Glomerular visceral epithelial cell (primary cell): ENCODE measurements around the gene SLC35F3.
A peak's percentile ranks its signal among the peaks of the same experiment; 100 is the strongest.
"Not testable (repeated sequence)": the region's sequence is repeated elsewhere in the genome, so short reads cannot be mapped to it uniquely, and the experiment has no call there.

Experiments
- DNase-seq: peaks from one replicate; pipeline ENCODE4 v3.0.0-alpha.2; 2016; ENCODE audit errors: extremely low spot score

SLC35F3 gene

DNA sequence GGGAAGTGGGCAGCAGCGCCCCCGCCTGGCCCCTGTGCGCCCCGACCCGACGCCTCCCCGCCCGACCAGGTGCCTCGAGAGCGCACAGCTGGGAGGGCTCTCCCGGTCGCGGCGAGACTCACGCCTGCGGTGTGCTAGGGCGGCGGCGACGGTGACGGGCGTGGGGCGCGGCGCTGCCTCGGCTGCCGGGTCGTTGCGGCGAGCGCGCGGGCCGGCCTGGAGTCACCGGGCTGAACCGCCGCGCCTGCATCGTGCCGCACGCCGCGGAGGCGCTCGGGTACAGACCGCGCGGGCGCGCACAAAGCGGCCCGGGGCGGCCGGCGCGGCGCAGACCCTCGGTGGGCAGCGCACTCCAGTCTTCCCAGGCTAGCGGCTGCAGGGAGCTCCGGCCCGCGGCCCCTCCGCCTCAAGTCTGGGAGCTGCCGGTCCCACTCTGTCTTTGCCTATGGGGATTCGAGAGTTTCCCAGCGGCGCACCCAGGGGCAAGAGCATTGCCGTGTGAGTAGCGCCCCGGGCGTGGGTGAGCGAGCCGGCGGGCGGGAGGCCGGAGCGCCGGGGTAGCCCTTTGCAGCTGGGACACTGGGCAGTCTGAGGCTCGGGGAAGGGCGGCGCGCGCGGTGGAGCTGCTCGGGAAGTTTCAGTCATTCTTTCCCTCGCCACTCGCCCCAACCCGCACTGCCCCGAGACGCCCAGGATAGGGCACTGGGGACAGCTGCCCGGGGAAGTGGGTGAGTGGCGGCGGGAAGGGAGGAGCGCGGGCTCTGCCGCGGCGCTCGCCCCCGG, at the start of gene SLC35F3:
SLC35F3 (plus strand) TSS at position 44 of the 783 bp plus-strand sequence.
- DNase-seq: peak; percentile 83

DNA sequence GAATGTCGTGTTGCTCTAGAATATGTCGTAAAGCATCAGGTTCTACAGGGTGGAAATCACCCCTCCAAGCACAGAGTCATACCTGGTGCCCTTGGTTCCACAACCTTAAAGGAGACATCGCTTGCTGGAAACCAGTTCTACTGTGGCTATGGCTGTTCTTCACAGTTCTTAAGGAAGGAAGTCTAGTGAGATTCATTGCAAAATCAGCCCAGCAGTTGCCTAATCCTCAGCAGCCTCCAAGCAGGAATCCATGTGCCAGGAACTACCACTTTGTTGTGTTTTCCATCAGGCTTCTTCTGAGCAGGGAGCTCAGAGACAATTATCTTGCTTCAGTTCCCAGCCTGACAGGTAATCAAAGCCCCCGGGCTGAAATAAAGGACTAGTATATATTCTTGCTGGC, 45.0 kb upstream of the SLC35F3 start:
- DNase-seq: no peak

DNA sequence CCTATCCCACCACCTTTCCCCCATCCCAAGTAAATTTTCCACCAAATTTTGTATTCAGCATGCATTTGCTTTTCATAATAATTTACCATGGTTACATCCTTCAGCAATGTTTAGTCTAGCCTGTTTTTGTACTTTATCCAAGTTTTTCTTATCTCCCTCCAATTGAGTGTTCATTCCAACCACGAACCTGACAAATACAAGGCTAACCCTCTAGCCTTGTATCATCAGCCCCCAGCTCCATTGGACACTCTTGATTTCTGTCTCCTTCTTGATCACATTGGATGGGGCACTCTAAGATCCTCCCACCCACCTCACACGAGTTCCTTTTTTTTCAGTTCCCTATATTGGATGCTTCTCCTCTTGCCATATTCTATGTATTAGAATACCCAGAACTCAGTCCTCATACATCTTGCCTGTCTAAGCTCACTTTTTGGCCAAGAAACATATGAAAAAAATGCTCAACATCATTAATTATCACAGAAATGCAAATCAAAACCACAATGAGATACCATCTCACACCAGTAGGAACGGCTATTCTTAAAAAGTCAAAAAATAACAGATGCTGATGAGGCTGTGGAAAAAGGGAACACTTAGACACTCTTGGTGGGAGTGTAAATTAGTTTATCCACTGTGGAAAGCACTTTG, 40.5 kb upstream of the SLC35F3 start:
- no peak for DNase-seq

DNA sequence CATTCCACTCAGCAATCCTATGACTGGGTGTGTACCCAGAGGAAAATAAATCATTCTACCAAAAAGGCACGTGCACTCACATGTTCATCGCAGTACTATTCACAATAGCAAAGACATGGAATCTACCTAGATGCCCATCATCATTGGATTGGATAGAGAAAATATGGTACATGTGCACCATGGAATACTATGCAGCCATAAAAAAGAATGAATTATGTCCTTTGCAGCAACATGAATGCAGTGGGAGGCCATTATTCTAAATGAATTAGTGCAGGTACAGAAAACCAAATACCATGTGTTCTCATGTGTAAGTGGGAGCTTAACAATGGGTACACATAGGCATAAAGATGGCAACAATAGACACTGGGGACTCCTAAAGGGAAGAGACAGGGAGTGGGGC, 39.9 kb upstream of the SLC35F3 start:
- DNase-seq: no peak

DNA sequence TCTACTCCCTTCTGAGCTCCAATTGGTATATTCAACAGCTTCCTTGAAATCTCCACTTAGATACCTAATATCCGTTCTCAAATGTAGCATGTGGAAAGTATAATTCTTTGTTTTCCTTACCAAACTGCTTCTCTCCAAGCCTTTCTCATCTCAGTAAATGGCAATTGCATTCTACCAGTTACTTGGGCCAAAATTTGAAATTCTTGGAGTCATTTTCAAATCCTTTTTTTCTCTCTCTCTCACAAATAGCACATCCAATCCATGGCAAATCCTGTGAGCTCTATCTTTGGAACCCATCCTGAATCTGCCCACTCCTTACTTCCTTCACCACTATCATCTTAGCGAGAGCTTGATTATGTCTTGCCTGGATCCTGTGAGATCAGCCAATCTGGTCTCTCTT, 39.3 kb upstream of the SLC35F3 start:
- DNase-seq: no peak

DNA sequence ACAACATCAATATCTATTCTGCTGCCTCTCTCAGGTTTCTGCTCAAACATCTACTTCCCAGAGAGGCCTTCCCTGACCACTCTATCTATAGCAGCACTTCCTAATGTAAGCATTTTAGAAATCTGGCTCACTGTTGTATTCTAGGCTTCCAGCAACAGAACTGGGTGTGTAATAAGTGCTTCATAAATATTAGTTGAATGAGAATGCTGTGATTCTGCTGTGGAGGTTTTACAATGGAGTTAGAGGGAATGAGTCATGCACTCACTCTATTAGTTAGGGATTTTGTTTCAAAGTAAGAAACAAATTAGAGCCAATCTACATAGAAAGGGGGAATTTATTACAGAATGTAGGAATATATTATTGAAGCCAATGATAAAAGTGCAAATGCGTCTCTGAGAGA, 38.6 kb upstream of the SLC35F3 start:
- no peak for DNase-seq

DNA sequence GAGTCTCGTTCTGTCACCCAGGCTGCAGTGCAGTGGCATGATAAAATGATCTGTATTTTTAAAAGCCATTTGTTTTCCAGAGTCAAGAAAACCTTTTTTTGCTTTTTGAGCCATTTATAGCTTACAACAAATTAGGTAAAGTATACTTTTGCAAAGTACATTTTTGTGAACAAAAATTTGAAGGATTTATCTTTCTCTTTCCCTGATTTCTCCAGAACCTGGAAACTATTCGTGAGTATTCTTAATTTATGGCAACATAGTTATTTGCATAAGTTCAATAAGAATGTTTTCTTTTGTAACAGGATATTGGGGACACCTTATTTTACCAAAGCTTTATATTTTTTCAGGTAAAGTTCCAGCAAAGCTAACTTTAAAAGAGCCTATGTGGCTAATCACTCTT, 37.4 kb upstream of the SLC35F3 start:
- no peak for DNase-seq

DNA sequence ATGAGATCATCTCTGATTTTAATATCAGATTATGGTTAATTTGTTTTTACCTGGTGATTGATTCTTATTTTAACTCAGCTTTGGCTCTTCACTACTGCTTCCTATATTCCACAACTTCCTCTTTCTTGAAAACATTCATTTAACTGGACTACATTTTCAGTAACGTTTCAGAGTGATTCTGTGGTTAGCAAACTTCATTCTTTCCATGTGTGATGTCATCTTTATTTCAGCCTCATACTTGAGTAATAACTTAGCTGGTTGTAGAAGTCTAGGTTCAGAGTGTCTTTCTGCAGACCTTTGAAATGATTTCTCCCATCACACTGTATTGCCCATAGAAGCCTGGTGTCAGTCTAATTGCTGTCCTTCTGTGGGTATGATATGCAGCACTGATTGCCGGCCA, 36.0 kb upstream of the SLC35F3 start:
- DNase-seq: peak; percentile 30

DNA sequence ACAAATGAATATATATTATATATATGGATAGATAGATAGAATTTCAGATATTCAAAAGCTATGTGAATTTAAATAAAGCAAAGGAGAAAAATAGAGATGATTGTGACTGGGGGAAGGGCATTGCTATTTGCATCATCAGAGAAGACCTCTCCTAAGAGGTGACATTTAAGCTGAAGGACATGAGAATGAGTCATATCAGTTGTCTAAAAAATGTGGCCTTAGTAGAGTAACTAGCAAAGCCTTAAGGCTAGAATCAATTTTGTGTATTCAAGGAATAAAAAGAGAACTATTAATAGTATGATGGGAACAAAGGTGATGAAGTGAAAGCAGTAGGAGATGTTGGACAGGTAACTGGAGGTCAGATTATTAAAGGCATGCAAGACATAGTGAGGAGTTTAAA, 34.8 kb upstream of the SLC35F3 start:
- no peak for DNase-seq

DNA sequence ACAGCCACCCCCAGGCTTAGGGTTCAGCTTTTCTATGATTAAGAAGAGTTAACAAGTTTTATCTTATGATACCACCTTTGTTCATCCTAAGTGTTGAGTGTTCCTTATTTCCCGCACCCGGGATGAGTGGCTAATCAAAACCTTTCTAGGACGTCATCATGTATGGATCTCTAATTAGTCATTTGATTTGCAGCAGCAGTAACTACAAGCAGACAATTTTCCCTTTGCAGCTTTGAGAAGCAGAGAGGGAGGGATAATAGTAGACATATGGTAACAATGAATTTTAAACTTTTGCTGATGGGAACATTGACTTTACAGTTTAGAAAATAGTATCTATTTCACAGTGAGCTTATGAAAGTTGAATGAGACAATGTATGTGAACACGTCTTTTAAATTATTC, 30.8 kb upstream of the SLC35F3 start:
- no peak for DNase-seq

DNA sequence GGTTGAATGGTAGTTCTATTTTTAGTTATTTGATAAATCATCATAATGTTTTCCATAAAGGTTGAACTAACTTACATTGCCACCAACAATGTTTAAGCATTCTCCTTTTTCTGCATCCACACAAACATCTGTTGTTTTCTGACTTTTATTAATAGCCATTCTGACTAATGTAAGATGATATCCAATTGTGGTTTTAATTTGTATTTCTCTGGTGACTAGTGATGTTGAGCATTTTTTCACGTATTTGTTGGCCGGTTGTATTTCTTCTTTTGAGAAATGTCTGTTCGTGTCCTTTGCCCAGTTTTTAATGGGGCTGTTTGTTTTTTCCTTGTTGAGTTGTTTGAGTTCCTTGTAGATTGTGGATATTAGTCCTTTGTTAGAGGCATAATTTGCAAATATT, 24.6 kb upstream of the SLC35F3 start:
- no peak for DNase-seq

DNA sequence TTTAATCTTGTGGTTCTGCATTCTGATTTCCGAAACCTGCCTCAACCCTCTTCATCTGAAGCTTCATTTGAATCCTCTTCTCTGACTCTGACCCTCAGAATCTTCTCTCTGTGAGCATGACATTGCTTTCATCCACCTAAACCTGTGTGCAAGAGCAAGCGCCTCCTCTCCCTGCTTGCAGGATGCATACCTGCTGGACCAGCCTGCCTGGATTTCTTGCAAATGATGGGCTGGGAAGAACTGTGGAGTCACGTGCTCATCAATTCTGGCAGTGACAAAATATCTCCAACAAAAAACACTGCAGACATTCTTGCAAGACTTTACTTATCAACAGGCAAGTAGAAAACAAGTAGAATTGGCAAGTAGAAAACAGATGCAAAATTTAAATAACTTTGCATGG, 20.8 kb upstream of the SLC35F3 start:
- DNase-seq: no peak

DNA sequence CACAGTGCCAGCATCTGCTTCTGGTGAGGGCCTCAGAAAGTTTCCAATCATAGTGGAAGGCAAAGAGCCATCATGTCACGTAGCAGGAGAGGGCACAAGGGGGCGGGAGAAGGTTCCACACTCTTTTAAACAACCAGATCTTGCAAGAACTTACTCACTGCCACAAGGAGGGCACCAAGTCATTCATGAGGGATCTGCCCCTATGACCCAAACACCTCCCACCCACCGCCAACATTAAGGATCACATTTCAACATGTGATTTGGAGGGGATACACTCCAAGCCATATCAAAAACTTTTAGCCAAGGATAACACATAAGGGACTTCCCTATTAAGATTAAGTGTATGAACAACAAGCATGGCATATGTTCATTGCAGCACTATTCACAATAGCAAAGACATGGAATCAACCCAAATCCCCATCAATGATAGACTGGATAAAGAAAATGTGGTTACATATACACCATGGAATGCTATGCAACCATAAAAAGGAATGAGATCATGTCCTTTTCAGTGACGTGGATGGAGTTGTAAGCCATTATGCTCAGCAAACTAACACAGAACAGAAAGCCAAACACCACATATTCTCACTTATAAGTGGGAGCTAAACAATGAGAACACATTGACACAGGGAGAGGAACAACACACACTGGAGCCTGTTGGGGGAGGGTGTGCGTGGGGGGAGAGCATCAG, 19.9 kb upstream of the SLC35F3 start:
- DNase-seq: peak; percentile 29

DNA sequence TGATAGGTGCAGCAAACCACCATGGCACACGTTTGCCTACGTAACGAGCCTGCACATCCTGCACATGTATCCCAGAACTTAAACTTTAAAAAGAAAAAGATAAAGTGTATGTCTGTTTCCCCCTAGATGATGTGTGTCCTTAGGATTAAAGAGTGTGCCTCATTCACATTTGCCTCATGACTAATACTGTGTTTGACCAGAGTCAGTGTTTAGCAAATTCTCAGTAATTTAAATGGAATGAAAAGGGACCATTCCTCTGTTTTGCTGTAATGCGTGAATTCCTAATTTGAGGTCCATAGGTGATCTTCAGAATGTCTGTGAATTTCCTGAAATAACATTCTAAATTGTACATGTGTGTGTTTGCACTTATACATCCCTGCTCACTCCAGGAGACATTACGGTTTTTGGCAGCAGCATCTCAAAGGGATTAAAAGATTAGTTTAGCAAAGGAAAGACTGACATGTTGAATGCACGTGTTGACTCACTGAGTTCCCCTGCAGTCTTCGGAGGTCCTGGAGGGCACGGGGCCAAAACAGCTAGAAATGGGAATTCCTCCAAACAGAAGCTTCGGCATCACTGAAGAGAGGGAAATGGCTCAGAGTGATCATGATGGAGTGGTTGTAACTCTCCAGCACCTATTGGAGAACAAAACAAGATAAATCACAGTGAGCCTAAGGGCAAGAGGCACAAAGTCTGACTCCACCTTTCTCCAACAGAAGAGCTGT, 19.1 kb upstream of the SLC35F3 start:
- peak; percentile 67 for DNase-seq

DNA sequence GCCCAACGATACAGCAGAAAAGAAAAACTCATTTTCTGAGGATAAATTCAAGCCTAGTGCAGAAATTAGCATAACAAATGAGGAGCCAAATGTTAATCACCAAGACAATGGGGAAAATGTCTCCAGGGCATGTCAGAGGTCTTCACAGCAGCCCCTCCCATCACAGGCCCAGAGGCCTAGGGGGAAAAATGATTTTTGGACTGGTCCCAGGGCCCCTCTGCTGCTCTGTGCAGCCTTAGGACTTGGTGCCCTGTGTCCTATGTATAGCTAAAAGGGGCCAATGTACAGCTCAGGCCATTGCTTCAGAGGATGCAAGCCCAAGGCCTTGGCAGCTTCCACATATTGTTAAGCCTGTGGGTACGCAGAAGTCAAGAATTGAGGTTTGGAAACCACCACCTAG, 13.3 kb upstream of the SLC35F3 start:
- DNase-seq: not testable (repeated sequence)

DNA sequence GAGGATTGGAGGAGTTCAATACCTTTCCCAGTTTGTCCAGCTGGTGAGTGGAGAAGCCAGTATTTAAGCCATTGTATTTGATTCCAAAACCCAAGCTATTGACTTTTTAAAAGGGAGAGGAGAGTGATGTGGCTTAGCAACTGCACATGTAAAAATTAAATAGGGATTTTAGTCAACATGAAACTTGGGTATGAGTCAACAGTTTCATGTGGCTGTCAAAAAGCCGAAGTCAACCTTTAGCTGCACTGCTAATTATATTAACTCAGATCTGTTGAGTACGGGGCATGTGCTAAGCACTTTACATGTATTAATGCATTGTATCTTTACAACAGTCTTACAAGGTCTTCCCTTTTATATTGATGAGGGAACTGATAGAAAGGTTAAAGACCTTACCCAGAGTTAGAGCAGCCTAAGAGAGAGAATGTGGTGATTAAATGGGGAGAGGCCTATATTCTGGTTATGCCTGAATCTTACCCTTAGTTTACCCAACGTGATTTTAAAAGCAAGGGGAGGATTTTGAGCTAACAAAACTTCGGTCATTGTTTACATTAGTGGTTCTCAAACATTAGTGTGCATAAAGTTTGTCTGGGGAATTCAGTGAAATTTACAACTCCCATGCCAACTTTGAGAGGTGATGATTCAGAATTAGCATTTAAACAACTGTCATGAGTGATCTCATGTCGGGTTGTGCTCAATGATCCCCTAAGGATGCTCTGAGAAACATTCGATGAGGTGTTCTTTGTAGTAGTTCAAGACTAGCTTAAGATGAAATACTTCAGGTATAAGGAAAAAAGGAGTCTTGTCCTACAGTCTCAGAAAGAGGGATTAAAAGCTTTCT, 6.9 kb upstream of the SLC35F3 start:
- no peak for DNase-seq

DNA sequence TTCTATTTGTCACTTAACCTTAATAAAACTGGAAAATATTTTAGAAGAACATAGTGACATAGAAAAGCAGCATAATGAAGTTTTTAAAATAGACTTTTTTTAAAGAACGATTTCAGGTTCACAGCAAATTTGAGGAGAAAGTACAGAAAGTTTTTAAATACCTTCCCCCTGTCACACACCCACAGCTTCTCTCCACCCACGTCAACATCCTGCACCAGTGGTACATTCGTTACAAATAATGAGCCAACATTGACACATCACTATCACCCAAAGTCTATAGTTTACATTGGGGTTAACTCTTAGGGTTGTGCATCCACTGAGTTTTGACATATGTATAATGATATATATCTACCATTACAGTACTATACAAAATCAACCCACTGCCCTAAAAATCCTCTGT, 3.0 kb upstream of the SLC35F3 start:
- DNase-seq: no peak

DNA sequence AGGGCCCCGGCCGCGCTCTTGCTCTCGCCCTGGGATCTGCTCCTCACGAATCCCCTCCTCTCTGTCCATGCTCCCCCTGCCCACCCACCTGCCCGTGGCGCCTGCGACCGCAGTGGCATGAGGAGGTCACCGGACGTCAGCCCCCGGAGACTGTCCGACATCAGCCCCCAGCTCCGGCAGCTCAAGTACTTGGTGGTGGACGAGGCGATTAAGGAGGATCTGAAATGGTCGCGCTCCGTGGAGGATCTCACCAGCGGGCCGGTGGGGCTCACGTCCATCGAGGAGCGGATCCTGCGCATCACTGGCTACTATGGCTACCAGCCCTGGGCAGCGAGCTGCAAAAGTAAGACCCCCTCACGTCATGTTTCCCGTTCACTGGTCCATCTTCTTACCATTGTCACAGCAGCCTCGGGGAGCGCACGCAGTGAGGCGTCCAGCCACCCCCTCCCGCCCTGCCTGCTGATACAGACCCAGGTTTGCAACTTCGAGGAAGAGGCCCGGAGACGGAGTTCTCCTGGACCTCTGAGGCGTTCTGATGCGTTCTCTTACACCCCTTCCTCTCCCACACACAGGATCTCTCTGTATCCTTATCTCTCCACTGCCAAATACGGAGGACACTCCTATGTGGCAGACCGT, 1.1 kb downstream of the SLC35F3 start:
- DNase-seq: peak; percentile 36

DNA sequence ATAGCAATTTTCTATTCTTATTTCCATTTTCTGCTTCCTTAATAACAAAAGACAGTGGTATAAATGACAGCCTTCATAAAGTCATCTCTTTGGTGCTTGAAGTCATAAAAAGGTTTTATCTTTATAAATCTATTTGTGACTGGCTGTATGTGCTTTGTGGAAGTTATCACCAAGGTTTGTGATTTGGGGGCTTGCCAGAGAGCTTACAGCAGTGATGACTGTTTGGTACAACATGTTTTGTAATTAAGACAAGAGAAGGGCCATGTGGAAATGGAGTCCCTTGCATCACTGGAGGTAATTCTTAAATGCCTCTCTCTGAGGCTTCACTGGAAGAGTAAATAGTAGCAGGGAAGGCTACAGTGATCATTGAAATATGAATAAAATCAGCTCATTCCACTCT, 2.7 kb downstream of the SLC35F3 start:
- DNase-seq: no peak

DNA sequence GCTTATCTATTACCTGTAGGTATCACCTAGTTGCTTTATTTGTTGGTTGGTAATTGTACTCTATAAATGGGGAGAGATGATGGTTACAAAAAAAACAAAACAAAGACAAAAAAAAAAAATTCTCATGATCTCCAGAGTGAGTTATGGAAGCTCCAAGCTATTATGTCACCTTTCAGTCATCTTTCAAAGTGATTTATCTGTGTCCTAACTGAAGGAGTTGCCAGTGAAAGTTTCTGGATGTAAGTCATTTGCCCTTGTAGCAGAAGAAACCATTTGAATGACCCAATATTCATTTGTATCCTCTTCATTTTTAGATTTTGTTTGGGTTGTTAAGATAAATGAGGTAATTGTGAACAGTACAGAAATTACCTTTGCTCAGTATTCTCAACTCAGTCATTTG, 3.6 kb downstream of the SLC35F3 start:
- DNase-seq: no peak

DNA sequence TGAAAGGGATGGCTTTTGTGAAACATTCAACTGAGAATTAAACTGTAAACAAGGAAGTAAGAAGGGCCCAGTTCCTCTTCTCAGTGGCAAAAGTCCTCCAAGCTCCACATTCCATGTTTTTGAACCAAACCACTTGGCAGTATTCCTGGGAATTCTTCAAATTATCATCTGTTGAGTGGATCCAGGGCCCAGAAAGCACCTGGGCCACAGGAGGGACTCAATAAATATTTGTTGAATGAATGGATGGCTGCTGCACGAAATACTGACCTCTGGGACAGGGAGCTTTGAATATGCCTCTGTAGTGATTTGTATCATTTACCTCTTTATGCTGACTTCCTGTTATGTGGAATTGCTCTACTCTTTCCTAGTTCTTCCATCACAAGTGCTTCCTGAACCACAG, 4.7 kb downstream of the SLC35F3 start:
- DNase-seq: peak; percentile 97
